Mesothelial cell of epicardium (in vitro differentiated cells): ENCODE results near the gene P3H3. TPM values are rescaled to one million over a fixed set of nuclear protein-coding genes. Genes with fewer than 3 reads are reported as not detected.

Source experiments
- DNase-seq, 2 experiments: peaks; one replicate each; pipeline ENCODE4 v3.0.0; 2021; ENCODE audit warnings: low spot score in 2 of 2; ENCODE audit not compliant: unreplicated experiment in 2 of 2
- H3K27ac Mint-ChIP-seq: 2 replicates; pipeline ENCODE4 v1.8.0; 2021; ENCODE audit warnings: mixed read lengths
- H3K27me3 Mint-ChIP-seq: 2 replicates; pipeline ENCODE4 v1.8.0; 2021; ENCODE audit warnings: low read depth, mixed read lengths
- H3K36me3 Mint-ChIP-seq: 2 replicates; pipeline ENCODE4 v1.8.0; 2021; ENCODE audit warnings: mixed read lengths
- H3K4me1 Mint-ChIP-seq: 2 replicates; pipeline ENCODE4 v1.8.0; 2021; ENCODE audit warnings: mixed read lengths
- H3K4me3 Mint-ChIP-seq: 2 replicates; pipeline ENCODE4 v1.8.0; 2021; ENCODE audit warnings: mild to moderate bottlenecking, moderate library complexity, mixed read lengths
- H3K9me3 Mint-ChIP-seq: 2 replicates; pipeline ENCODE4 v1.8.0; 2021; ENCODE audit warnings: mixed read lengths
- CTCF ChIP-seq: fragments of 200-600 bp; sonication (generic); IDR thresholded peaks from one replicate; pipeline ENCODE4 v1.5.0; 2021; ENCODE audit warnings: antibody characterized with exemption; ENCODE audit not compliant: unreplicated experiment
- total RNA-seq: library from RNA; stranded (reverse); gene quantifications from 3 replicates; pipeline ENCODE4 v1.2.1, GENCODE V29; 2021

Gene P3H3
- total RNA-seq, 1 donor from 2014 or later = 83.8 TPM

- no peak for TF ChIP-seq CTCF
- Mint-ChIP-seq H3K4me3 (no peak overlapping the region), H3K27ac (no peak overlapping the region), H3K4me1 (peaks cover 8% of the 10 kb centered on the region), H3K9me3 (no peaks in the 10 kb centered on the region), H3K36me3 (peaks cover 8% of the 10 kb centered on the region), H3K27me3 (no peaks in the 10 kb centered on the region)
- DNase-seq = no peak
Measured at GRCh38 chr12:6833189-6833890, 5.1 kb downstream of the P3H3 start.

- Mint-ChIP-seq H3K4me3 (no peak overlapping the region), H3K4me1 (peaks cover 8% of the 10 kb centered on the region), H3K27ac (no peak overlapping the region), H3K36me3 (peaks cover 11% of the 10 kb centered on the region), H3K9me3 (no peaks in the 10 kb centered on the region), H3K27me3 (no peaks in the 10 kb centered on the region)
- no peak for TF ChIP-seq CTCF
- DNase-seq = no peak
Measured at GRCh38 chr12:6834254-6834653, 6.0 kb downstream of the P3H3 start.

GRCh38 chr12:6834873-6835272, 6.7 kb downstream of the P3H3 start:
- no peak for TF ChIP-seq CTCF
- Mint-ChIP-seq H3K9me3 (no peaks in the 10 kb centered on the region), H3K4me1 (peaks cover 4% of the 10 kb centered on the region), H3K27me3 (no peaks in the 10 kb centered on the region), H3K36me3 (peaks cover 11% of the 10 kb centered on the region), H3K27ac (no peak overlapping the region), H3K4me3 (no peak overlapping the region)
- no peak for DNase-seq

GRCh38 chr12:6836851-6837250, 8.6 kb downstream of the P3H3 start:
- DNase-seq = no peak
- Mint-ChIP-seq H3K27ac (no peak overlapping the region), H3K9me3 (no peaks in the 10 kb centered on the region), H3K4me1 (peaks cover 4% of the 10 kb centered on the region), H3K27me3 (no peaks in the 10 kb centered on the region), H3K4me3 (no peak overlapping the region), H3K36me3 (peaks cover 11% of the 10 kb centered on the region)
- TF ChIP-seq CTCF = no peak

GRCh38 chr12:6837370-6838060, 9.3 kb downstream of the P3H3 start:
- no peaks in the 10 kb centered on the region for H3K27me3 Mint-ChIP-seq

More at GRCh38 chr12:6837370-6838060, 9.3 kb downstream of the P3H3 start:
- Mint-ChIP-seq H3K27ac (no peak overlapping the region), H3K36me3 (peaks cover 12% of the 10 kb centered on the region), H3K4me3 (no peak overlapping the region), H3K9me3 (no peaks in the 10 kb centered on the region), H3K4me1 (peaks cover 4% of the 10 kb centered on the region)
- no peak for DNase-seq
- TF ChIP-seq CTCF = no peak
